Measurements from ENCODE around the gene PIP4K2A.
"Not testable (repeated sequence)": the region's sequence is repeated elsewhere in the genome, so short reads cannot be mapped to it uniquely, and the experiment has no call there.

The PIP4K2A gene

DNA sequence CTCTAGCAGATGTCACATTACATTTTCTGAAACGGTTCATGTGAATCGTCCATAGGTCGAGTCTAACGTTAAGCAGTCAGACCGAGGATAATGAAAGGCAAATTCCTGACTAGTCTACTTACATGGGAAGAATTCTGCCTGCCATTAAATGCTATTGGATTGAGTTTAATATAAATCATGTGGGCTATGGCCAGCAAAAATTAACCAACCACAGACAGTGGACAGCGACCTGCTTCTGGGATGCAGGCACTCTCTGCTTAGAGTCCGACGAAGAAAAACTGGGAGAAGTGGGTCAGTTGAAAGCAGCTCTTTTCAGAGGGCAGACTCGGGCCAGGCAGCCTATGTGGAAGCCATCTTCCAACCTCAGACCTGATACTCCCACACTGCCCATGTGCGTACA lies 16.6 kb downstream of the PIP4K2A start:
- Mint-ChIP-seq H3K4me1 (peaks cover 63% of the 10 kb centered on the region), H3K36me3 (peaks cover 7% of the 10 kb centered on the region), H3K27me3 (no peaks in the 10 kb centered on the region), H3K9me3 (no peaks in the 10 kb centered on the region), H3K4me3 (no peak overlapping the region), H3K27ac (no peak overlapping the region)
- ATAC-seq (ENCODE audit: low read depth) = no peak
- no peak for DNase-seq (ENCODE audit: low spot score in 2 of 2)

- Mint-ChIP-seq H3K4me3 (no peak overlapping the region), H3K27ac (no peak overlapping the region)
- no peak for ATAC-seq (ENCODE audit: low read depth)
These were observed 17.3 kb downstream of the PIP4K2A start for GRCh38 chr10:22697101-22697500.

DNA sequence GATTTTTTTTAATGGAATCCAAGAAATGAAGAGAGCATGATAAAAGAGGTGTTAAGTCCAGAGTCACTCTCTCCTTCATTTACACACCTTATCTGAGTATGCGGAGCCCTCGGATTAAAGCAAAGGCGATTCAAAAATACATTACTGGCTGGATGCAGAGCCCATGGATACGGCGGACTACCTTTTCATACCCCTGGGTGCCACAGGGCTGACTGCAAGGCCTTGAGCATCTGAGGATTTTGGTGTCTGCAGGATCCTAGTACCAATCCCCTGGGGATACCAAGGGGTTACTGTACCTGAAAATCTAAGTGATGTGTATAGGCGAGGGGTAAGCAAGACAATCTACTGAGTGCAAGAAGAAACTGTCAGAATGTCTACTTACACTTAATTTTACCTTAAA lies 20.5 kb downstream of the PIP4K2A start:
- no peaks in the 10 kb centered on the region for H3K9me3 Mint-ChIP-seq
- DNase-seq (ENCODE audit: low spot score in 2 of 2) = no peak
- H3K27me3 Mint-ChIP-seq = no peaks in the 10 kb centered on the region
- peaks cover 56% of the 10 kb centered on the region for H3K4me1 Mint-ChIP-seq
- ATAC-seq (ENCODE audit: low read depth) = no peak
- H3K4me3 Mint-ChIP-seq = no peak overlapping the region
- peak overlapping the region; percentile 82 for H3K27ac Mint-ChIP-seq
- peaks cover 8% of the 10 kb centered on the region for H3K36me3 Mint-ChIP-seq

More at GRCh38 chr10:22697101-22697500, 17.3 kb downstream of the PIP4K2A start:
- Mint-ChIP-seq H3K4me1 (peaks cover 60% of the 10 kb centered on the region), H3K27me3 (no peaks in the 10 kb centered on the region), H3K9me3 (no peaks in the 10 kb centered on the region), H3K36me3 (peaks cover 2% of the 10 kb centered on the region)
- DNase-seq (ENCODE audit: low spot score in 2 of 2) = no peak

DNA sequence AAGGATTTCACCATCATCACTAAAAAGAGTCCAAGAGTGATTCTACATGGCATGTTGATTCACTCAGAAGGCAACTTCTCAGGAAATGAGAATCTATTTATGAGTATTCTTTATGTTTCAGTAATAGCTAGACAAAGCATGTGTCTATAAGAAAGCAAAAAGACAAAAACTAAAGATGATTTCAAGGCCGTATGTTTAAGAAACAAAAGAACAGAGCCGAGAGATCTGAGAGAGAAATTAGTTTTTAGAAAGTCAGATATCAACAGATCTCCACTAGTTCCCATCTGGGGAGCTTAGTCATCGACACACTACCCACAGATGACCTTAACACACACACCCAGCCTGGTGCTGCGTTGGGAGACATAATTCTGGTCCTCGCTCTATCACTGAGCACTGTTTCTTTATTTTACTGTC lies 21.0 kb downstream of the PIP4K2A start:
- ATAC-seq (ENCODE audit: low read depth) (no peak), DNase-seq (ENCODE audit: low spot score in 2 of 2) (no peak)
- H3K27ac Mint-ChIP-seq = peak overlapping the region; percentile 82
- H3K27me3 Mint-ChIP-seq = no peaks in the 10 kb centered on the region
- H3K4me3 Mint-ChIP-seq = no peak overlapping the region
- peaks cover 10% of the 10 kb centered on the region for H3K36me3 Mint-ChIP-seq
- no peaks in the 10 kb centered on the region for H3K9me3 Mint-ChIP-seq
- H3K4me1 Mint-ChIP-seq = peaks cover 57% of the 10 kb centered on the region

GRCh38 chr10:22692119-22692518 lies 22.3 kb downstream of the PIP4K2A start:
- H3K4me3 Mint-ChIP-seq; H3K27me3 Mint-ChIP-seq; DNase-seq (ENCODE audit: low spot score in 2 of 2); H3K9me3 Mint-ChIP-seq; ATAC-seq (ENCODE audit: low read depth): not testable (repeated sequence)
- H3K27ac Mint-ChIP-seq = peak overlapping the region; percentile 82
- H3K4me1 Mint-ChIP-seq = peaks cover 54% of the 10 kb centered on the region
- peaks cover 13% of the 10 kb centered on the region for H3K36me3 Mint-ChIP-seq

GRCh38 chr10:22690614-22691431 lies 23.6 kb downstream of the PIP4K2A start:
- peak overlapping the region; percentile 14 for H3K4me3 Mint-ChIP-seq
- H3K9me3 Mint-ChIP-seq = no peaks in the 10 kb centered on the region
- no peaks in the 10 kb centered on the region for H3K27me3 Mint-ChIP-seq
- H3K4me1 Mint-ChIP-seq = peaks cover 53% of the 10 kb centered on the region
- ATAC-seq (ENCODE audit: low read depth) = peak; percentile 17
- H3K27ac Mint-ChIP-seq = peak overlapping the region; percentile 83
- DNase-seq (ENCODE audit: low spot score in 2 of 2) = no peak
- H3K36me3 Mint-ChIP-seq = peaks cover 14% of the 10 kb centered on the region

- ATAC-seq (ENCODE audit: low read depth) (no peak), DNase-seq (ENCODE audit: low spot score in 2 of 2) (no peak)
- Mint-ChIP-seq H3K27ac (peak overlapping the region; percentile 83), H3K36me3 (peaks cover 14% of the 10 kb centered on the region), H3K27me3 (no peaks in the 10 kb centered on the region), H3K4me3 (no peak overlapping the region), H3K9me3 (no peaks in the 10 kb centered on the region), H3K4me1 (peaks cover 52% of the 10 kb centered on the region)
These were observed 24.2 kb downstream of the PIP4K2A start for GRCh38 chr10:22690158-22690557.

DNA sequence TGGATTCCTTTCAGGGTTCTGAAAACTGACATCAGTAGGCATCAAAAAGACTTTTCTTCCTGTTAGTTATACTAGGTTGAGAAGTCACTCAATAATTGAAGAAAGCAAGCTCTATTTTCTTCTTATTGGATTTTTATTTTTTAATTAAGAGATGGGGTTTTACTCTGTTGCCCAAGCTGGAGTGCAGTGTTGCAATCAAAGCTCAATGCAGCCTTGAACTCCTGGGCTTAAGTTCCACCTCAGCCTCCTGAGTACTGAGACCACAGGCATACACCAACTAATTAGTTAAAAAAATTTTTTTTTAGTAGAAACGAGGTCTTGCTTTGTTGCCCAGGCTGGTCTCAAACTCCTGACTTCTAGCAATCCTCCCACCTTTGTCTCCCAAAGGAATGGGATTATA lies 28.0 kb downstream of the PIP4K2A start:
- H3K4me3 Mint-ChIP-seq = no peak overlapping the region
- no peaks in the 10 kb centered on the region for H3K27me3 Mint-ChIP-seq
- H3K4me1 Mint-ChIP-seq = peaks cover 59% of the 10 kb centered on the region
- peaks cover 10% of the 10 kb centered on the region for H3K36me3 Mint-ChIP-seq
- DNase-seq (ENCODE audit: low spot score in 2 of 2) = no peak
- H3K9me3 Mint-ChIP-seq = no peaks in the 10 kb centered on the region
- H3K27ac Mint-ChIP-seq = peak overlapping the region; percentile 95
- no peak for ATAC-seq (ENCODE audit: low read depth)

- DNase-seq (ENCODE audit: low spot score in 2 of 2) (no peak), ATAC-seq (ENCODE audit: low read depth) (no peak)
- peak overlapping the region; percentile 95 for H3K27ac Mint-ChIP-seq
- no peaks in the 10 kb centered on the region for H3K27me3 Mint-ChIP-seq
- peaks cover 11% of the 10 kb centered on the region for H3K36me3 Mint-ChIP-seq
- no peaks in the 10 kb centered on the region for H3K9me3 Mint-ChIP-seq
- H3K4me3 Mint-ChIP-seq = no peak overlapping the region
- peaks cover 58% of the 10 kb centered on the region for H3K4me1 Mint-ChIP-seq
These were observed 28.5 kb downstream of the PIP4K2A start for GRCh38 chr10:22685926-22686325.

DNA sequence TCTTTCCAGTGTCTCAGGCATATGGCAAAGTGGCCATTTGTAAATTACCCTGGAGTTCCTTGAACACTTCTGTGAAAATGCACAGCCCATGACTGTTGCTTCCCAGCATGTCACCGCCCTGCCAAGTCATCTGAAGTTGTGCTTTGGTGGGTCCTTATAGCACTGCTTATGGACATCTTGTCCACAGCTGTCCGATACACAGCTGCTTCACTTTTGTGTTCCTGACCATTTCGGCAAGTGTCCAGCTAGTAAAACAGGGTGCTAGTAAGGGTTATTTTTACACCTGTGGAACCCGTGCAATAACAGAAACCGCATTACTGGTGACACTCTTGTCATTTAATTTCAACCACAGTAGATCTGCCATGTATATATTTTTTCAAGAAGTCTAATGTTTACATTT lies 29.7 kb downstream of the PIP4K2A start:
- DNase-seq (ENCODE audit: low spot score in 2 of 2) (no peak), ATAC-seq (ENCODE audit: low read depth) (no peak)
- H3K27ac Mint-ChIP-seq = peak overlapping the region; percentile 95
- peaks cover 11% of the 10 kb centered on the region for H3K36me3 Mint-ChIP-seq
- H3K4me1 Mint-ChIP-seq = peaks cover 55% of the 10 kb centered on the region
- H3K27me3 Mint-ChIP-seq = no peaks in the 10 kb centered on the region
- no peaks in the 10 kb centered on the region for H3K9me3 Mint-ChIP-seq
- no peak overlapping the region for H3K4me3 Mint-ChIP-seq

- Mint-ChIP-seq H3K9me3 (no peaks in the 10 kb centered on the region), H3K36me3 (peaks cover 12% of the 10 kb centered on the region), H3K4me1 (peaks cover 51% of the 10 kb centered on the region), H3K4me3 (peak overlapping the region; percentile 68), H3K27ac (peak overlapping the region; percentile 95), H3K27me3 (no peaks in the 10 kb centered on the region)
- ATAC-seq (ENCODE audit: low read depth) (peak; percentile 51), DNase-seq (ENCODE audit: low spot score in 2 of 2) (no peak)
These were observed 31.3 kb downstream of the PIP4K2A start for GRCh38 chr10:22683140-22683389.

DNA sequence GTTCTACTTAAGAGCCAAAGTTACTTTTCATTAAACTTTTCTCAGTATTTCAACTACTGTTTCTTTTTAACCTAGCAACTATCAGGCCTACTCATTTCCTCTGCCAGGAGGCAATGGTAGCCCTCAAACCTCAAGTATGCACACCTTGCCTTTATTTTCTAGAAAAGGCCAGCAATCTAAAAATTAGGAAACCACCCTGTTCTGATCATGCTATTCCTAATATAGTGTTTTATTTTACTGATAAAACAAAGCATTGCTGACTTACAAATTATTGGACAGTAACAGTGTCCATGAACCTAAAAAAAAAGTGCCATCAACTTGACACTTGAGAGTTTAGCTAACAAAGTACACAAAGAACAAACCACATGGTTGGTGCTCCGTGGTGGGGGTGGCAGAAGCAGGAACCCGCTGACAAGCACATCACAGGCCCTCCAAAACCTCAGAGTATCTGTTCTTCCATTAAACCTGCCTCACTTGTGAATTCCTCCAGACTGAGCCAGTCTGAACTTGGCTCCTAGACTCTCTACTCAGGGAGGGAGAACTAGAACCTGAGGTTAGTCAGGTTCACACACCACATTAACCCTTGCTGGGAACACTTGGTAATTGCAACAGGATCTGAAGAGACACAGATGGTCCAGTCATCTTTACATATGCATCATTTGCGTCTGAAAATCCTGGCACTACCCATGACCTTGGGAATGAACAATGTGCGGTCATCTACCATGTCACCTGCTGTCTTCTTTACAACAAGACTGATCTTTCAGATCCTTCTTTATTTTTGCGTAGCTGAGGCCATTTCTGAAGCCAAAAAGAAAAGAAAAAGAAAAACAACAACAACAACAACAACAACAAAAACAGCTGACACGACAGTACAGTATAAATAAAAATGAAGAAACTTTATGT lies 31.9 kb downstream of the PIP4K2A start:
- H3K4me3 Mint-ChIP-seq = peak overlapping the region; percentile 54
- peaks cover 50% of the 10 kb centered on the region for H3K4me1 Mint-ChIP-seq
- peaks cover 12% of the 10 kb centered on the region for H3K36me3 Mint-ChIP-seq
- H3K27me3 Mint-ChIP-seq = no peaks in the 10 kb centered on the region
- no peak for DNase-seq (ENCODE audit: low spot score in 2 of 2)
- ATAC-seq (ENCODE audit: low read depth) = peak; percentile 42
- no peaks in the 10 kb centered on the region for H3K9me3 Mint-ChIP-seq
- peak overlapping the region; percentile 95 for H3K27ac Mint-ChIP-seq

- Mint-ChIP-seq H3K4me3 (no peak overlapping the region), H3K27me3 (no peaks in the 10 kb centered on the region), H3K4me1 (peaks cover 47% of the 10 kb centered on the region), H3K9me3 (no peaks in the 10 kb centered on the region), H3K27ac (peak overlapping the region; percentile 95), H3K36me3 (peaks cover 8% of the 10 kb centered on the region)
- ATAC-seq (ENCODE audit: low read depth) = no peak
- DNase-seq (ENCODE audit: low spot score in 2 of 2) = no peak
These were observed 32.6 kb downstream of the PIP4K2A start for GRCh38 chr10:22681783-22682183.

- H3K9me3 Mint-ChIP-seq = no peaks in the 10 kb centered on the region
- H3K36me3 Mint-ChIP-seq = peaks cover 8% of the 10 kb centered on the region
- H3K27ac Mint-ChIP-seq = peak overlapping the region; percentile 0
- ATAC-seq (ENCODE audit: low read depth) (no peak), DNase-seq (ENCODE audit: low spot score in 2 of 2) (no peak)
- no peaks in the 10 kb centered on the region for H3K27me3 Mint-ChIP-seq
- no peak overlapping the region for H3K4me3 Mint-ChIP-seq
- peaks cover 50% of the 10 kb centered on the region for H3K4me1 Mint-ChIP-seq
These were observed 33.1 kb downstream of the PIP4K2A start for GRCh38 chr10:22681301-22681700.

Data from memory B cell (primary cell).